D721Med (cell line): ENCODE measurements around the gene ITPR2.

Experiments used
- DNase-seq: peaks from one replicate; pipeline ENCODE4 v3.0.0; 2011; ENCODE audit warnings: low spot score; ENCODE audit not compliant: insufficient read length
- FAIRE-seq: peaks from 2 replicates; lab custom pipeline; 2011; peaks lifted over from hg19 to GRCh38; lab: Jason Lieb, UNC
- CTCF ChIP-seq: IDR thresholded peaks from 2 replicates; pipeline ENCODE4 v1.5.1; 2012; ENCODE audit warnings: mild to moderate bottlenecking, control low read depth; ENCODE audit not compliant: insufficient read depth; ENCODE audit errors: missing control alignments

Gene ITPR2

GRCh38 chr12:26690601-26691000 is 142.4 kb downstream of the ITPR2 start:
- TF ChIP-seq CTCF, result no peak
- DNase-seq (no peak), FAIRE-seq (no peak)

- no peak for FAIRE-seq
- DNase-seq, result no peak
- no peak for TF ChIP-seq CTCF
These were observed 143.6 kb downstream of the ITPR2 start for GRCh38 chr12:26689281-26689841.

- no peak for FAIRE-seq
- TF ChIP-seq CTCF, result no peak
- DNase-seq, result no peak
These were observed 144.6 kb downstream of the ITPR2 start for GRCh38 chr12:26688344-26688904.

GRCh38 chr12:26686408-26686807 is 146.6 kb downstream of the ITPR2 start:
- no peak for DNase-seq
- no peak for TF ChIP-seq CTCF
- no peak for FAIRE-seq

GRCh38 chr12:26684101-26684500 is 148.9 kb downstream of the ITPR2 start:
- DNase-seq (no peak), FAIRE-seq (no peak)
- no peak for TF ChIP-seq CTCF

GRCh38 chr12:26683443-26683842 is 149.6 kb downstream of the ITPR2 start:
- TF ChIP-seq CTCF, result no peak
- FAIRE-seq, result no peak
- no peak for DNase-seq

GRCh38 chr12:26680727-26681455 is 152.1 kb downstream of the ITPR2 start:
- DNase-seq (no peak), FAIRE-seq (no peak)
- no peak for TF ChIP-seq CTCF
